ENCODE measurements around the gene UBE2E3.

The UBE2E3 gene

DNA sequence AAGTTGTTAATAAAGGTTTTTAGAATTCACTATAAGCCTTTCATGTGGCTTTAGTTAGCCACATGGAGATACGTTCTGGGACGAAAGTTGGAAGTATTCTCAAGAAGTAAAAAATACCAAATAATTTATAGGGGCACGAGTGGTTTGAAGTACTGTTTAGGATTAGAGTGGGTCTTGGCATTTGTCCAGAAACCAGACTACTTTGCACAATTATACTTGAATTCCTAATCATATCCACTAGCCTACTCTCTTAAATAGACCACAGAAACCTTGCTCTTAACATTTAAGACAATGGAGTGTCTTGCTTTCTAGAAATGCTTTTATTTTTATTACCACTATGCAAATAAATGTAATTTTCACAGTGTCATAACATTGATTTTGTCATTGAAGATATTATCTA, 44.6 kb downstream of the UBE2E3 start:
- Histone ChIP-seq H3K27me3 (ENCODE audit: low read depth, low read length) (no peaks in the 10 kb centered on the region), H3K27ac (ENCODE audit: low read length) (no peak overlapping the region), H3K79me2 (ENCODE audit: low read length) (peaks cover 3% of the 10 kb centered on the region; the same call in 1 of the 2 replicates), H3K4me3 (ENCODE audit: low read length) (no peak overlapping the region), H3K4me2 (ENCODE audit: low read length) (no peak overlapping the region), H3K36me3 (replicated peaks; ENCODE audit: low read depth, low read length) (no peaks in the 10 kb centered on the region), H3K9ac (ENCODE audit: low read length) (no peak overlapping the region), H2AFZ (ENCODE audit: low read depth, low read length) (no peak overlapping the region), H3K9me3 (ENCODE audit: insufficient read depth, low read length) (no peaks in the 10 kb centered on the region), H4K20me1 (ENCODE audit: insufficient read depth, low read length) (no peaks in the 10 kb centered on the region), H3K4me1 (ENCODE audit: low read length) (no peaks in the 10 kb centered on the region)
- TF ChIP-seq, protein P1, sequence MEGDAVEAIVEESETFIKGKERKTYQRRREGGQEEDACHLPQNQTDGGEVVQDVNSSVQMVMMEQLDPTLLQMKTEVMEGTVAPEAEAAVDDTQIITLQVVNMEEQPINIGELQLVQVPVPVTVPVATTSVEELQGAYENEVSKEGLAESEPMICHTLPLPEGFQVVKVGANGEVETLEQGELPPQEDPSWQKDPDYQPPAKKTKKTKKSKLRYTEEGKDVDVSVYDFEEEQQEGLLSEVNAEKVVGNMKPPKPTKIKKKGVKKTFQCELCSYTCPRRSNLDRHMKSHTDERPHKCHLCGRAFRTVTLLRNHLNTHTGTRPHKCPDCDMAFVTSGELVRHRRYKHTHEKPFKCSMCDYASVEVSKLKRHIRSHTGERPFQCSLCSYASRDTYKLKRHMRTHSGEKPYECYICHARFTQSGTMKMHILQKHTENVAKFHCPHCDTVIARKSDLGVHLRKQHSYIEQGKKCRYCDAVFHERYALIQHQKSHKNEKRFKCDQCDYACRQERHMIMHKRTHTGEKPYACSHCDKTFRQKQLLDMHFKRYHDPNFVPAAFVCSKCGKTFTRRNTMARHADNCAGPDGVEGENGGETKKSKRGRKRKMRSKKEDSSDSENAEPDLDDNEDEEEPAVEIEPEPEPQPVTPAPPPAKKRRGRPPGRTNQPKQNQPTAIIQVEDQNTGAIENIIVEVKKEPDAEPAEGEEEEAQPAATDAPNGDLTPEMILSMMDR (IDR thresholded peaks at IDR 0.05; ENCODE audit: low read depth, low read length) = no peak
- TF ChIP-seq EZH2phosphoT487 (IDR thresholded peaks at IDR 0.05; ENCODE audit: low read depth) = no peak

DNA sequence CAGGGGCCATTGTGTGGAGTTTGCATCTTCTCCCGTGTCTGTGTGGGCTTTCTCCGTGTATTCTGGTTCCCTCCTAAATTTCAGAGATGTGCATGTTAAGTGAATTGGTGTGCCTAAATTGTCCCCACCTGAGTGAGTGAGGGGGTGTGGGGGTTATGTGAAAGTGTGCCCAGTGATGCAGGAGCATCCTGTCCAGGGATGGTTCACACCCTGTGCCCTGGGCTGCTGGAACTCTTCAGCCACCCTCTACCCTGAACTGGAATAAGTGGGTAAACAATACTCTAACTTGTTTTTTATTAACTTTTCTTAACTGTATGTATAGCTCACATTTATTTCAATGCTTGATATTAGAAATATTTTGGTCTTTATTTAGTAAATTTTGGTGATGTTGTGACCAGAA, 56.0 kb downstream of the UBE2E3 start:
- H3K9ac ChIP-seq (ENCODE audit: low read length) = no peak overlapping the region
- H3K36me3 ChIP-seq (replicated peaks; ENCODE audit: low read depth, low read length) = no peaks in the 10 kb centered on the region
- TF ChIP-seq, protein P1 (IDR thresholded peaks at IDR 0.05; ENCODE audit: low read depth, low read length) = no peak
- TF ChIP-seq EZH2phosphoT487 (IDR thresholded peaks at IDR 0.05; ENCODE audit: low read depth) = no peak
- H3K4me1 ChIP-seq (ENCODE audit: low read length) = no peaks in the 10 kb centered on the region
- no peaks in the 10 kb centered on the region for H3K9me3 ChIP-seq (ENCODE audit: insufficient read depth, low read length)
- no peaks in the 10 kb centered on the region for H3K27me3 ChIP-seq (ENCODE audit: low read depth, low read length)
- no peak overlapping the region for H3K4me2 ChIP-seq (ENCODE audit: low read length)
- no peak overlapping the region for H3K27ac ChIP-seq (ENCODE audit: low read length)
- peaks cover 6% of the 10 kb centered on the region; the same call in 1 of the 2 replicates for H3K79me2 ChIP-seq (ENCODE audit: low read length)
- H3K4me3 ChIP-seq (ENCODE audit: low read length) = no peak overlapping the region
- no peak overlapping the region for H2AFZ ChIP-seq (ENCODE audit: low read depth, low read length)
- no peaks in the 10 kb centered on the region for H4K20me1 ChIP-seq (ENCODE audit: insufficient read depth, low read length)

DNA sequence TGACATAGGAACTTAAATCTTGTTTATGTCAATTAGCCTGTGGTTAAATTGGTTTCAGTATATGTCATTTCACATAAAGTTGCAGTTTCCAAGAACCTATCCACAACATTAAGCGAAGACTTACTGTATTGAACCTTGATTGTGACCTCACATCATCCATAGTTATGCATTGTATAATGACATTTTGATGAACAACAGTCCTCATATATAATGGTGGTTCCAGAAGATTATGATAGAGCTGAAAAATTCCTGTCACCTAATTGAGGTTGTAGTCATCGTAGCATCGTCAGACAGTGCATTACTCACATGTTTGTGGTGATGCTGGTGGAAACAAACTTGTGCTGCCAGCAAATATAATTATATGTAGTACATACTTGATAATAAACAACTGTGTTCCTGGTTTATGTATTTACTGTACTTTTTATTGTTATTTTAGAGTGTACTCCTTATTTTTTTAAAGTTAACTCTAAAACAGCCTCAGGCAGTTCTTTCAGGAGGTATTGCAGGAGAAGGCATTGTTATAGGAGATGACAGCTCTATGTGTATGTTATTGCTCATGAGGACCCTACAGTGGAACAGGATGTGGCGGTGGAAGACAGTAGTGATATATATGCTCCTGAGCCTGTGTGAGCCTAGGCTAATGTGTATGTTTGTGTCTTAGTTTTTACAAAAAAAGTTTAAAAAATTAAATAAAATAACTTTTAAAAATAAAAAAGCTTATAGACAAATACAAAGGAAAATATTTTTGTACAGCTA, 56.6 kb downstream of the UBE2E3 start:
- Histone ChIP-seq H3K9ac (ENCODE audit: low read length) (no peak overlapping the region), H3K4me2 (ENCODE audit: low read length) (no peak overlapping the region), H3K36me3 (replicated peaks; ENCODE audit: low read depth, low read length) (no peaks in the 10 kb centered on the region), H3K4me1 (ENCODE audit: low read length) (no peaks in the 10 kb centered on the region), H4K20me1 (ENCODE audit: insufficient read depth, low read length) (no peaks in the 10 kb centered on the region), H3K4me3 (ENCODE audit: low read length) (no peak overlapping the region), H3K9me3 (ENCODE audit: insufficient read depth, low read length) (no peaks in the 10 kb centered on the region), H3K27ac (ENCODE audit: low read length) (no peak overlapping the region), H2AFZ (ENCODE audit: low read depth, low read length) (no peak overlapping the region), H3K79me2 (ENCODE audit: low read length) (0 out of 2 replicates have a peak, but pooled peaks cover under 1% of the 10 kb centered on the region), H3K27me3 (ENCODE audit: low read depth, low read length) (no peaks in the 10 kb centered on the region)
- TF ChIP-seq, protein P1 (IDR thresholded peaks at IDR 0.05; ENCODE audit: low read depth, low read length) = no peak
- no peak for TF ChIP-seq EZH2phosphoT487 (IDR thresholded peaks at IDR 0.05; ENCODE audit: low read depth)

DNA sequence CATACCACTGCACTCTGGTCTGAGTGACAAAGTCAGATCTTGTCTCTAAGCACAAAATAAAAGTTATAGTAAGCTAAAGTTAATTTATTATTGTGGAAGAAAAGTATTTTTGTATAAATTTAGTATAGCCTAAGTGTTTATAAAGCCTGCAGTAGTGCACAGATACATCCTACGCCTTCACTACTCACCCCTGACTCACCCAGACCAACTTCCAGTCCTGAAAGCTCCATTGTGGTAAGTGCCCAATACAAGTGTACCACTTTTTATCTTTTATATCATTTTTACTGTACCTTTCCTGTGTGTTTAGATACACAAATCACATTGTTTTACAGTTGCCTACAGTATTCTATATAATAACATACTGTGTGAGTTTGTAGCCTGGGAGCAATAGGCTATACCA, 57.5 kb downstream of the UBE2E3 start:
- H3K4me2 ChIP-seq (ENCODE audit: low read length) = no peak overlapping the region
- H3K27ac ChIP-seq (ENCODE audit: low read length) = no peak overlapping the region
- H3K79me2 ChIP-seq (ENCODE audit: low read length) = no peaks in the 10 kb centered on the region

More for the DNA sequence above, 57.5 kb downstream of the UBE2E3 start:
- TF ChIP-seq, protein P1 (IDR thresholded peaks at IDR 0.05; ENCODE audit: low read depth, low read length) = no peak
- no peak for TF ChIP-seq EZH2phosphoT487 (IDR thresholded peaks at IDR 0.05; ENCODE audit: low read depth)
- H3K36me3 ChIP-seq (replicated peaks; ENCODE audit: low read depth, low read length) = no peaks in the 10 kb centered on the region
- H3K27me3 ChIP-seq (ENCODE audit: low read depth, low read length) = no peaks in the 10 kb centered on the region
- no peak overlapping the region for H2AFZ ChIP-seq (ENCODE audit: low read depth, low read length)
- no peaks in the 10 kb centered on the region for H3K9me3 ChIP-seq (ENCODE audit: insufficient read depth, low read length)
- no peak overlapping the region for H3K9ac ChIP-seq (ENCODE audit: low read length)
- H4K20me1 ChIP-seq (ENCODE audit: insufficient read depth, low read length) = no peaks in the 10 kb centered on the region
- no peaks in the 10 kb centered on the region for H3K4me1 ChIP-seq (ENCODE audit: low read length)
- H3K4me3 ChIP-seq (ENCODE audit: low read length) = no peak overlapping the region
